ENCODE results near the gene ITGB1BP1.
A peak's percentile ranks its signal among the peaks of the same experiment; 100 is the strongest.

The ITGB1BP1 gene

GRCh38 chr2:9375857-9376428 is 47.4 kb downstream of the ITGB1BP1 start:
- no peak for DNase-seq

GRCh38 chr2:9374071-9374730 is 49.1 kb downstream of the ITGB1BP1 start:
- DNase-seq: no peak

GRCh38 chr2:9373476-9373875 is 49.9 kb downstream of the ITGB1BP1 start:
- DNase-seq: no peak

DNA sequence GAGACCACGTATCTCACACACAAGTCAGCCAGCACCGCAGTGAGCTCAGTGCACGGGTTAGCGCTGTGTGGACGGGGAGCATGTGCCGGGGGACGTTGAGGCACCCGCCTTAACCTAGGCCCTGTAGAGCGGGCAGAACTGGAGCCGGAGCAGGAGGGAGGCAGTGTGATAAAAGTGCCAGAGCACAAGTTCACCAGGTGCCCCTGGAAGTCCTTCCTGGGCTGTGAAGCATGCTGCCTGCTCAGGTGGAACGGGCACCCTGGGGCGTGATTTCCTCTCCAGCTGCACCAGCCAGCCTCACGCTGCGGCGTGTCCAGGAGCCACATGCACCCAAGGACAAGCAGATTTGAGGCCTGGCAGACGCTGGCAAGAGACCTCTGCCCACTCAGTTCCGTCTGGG is 50.3 kb downstream of the ITGB1BP1 start:
- no peak for DNase-seq

GRCh38 chr2:9370746-9371145 is 52.6 kb downstream of the ITGB1BP1 start:
- peak; percentile 47 for DNase-seq

DNA sequence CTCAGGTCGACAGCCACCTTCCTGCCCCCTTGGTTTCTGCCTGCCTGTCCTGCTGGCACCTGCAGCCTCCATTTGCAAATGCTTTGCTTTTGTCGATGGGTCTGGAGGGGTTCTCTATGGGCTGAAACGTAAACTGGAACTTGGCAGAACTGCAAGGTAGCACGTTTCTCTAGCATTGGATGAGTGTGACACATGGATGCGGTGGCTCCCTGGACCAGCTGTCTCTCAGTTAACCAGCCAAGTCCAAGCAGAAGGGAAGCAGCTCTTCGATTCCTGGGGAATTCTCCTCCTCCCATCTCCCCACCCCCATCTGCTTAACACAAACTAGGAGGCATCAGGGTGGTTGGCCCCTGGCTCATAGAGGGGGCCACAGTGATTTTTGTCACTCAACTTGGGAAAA is 57.3 kb downstream of the ITGB1BP1 start:
- no peak for DNase-seq

- DNase-seq: no peak
These were observed 57.8 kb downstream of the ITGB1BP1 start for GRCh38 chr2:9365498-9366019.

DNA sequence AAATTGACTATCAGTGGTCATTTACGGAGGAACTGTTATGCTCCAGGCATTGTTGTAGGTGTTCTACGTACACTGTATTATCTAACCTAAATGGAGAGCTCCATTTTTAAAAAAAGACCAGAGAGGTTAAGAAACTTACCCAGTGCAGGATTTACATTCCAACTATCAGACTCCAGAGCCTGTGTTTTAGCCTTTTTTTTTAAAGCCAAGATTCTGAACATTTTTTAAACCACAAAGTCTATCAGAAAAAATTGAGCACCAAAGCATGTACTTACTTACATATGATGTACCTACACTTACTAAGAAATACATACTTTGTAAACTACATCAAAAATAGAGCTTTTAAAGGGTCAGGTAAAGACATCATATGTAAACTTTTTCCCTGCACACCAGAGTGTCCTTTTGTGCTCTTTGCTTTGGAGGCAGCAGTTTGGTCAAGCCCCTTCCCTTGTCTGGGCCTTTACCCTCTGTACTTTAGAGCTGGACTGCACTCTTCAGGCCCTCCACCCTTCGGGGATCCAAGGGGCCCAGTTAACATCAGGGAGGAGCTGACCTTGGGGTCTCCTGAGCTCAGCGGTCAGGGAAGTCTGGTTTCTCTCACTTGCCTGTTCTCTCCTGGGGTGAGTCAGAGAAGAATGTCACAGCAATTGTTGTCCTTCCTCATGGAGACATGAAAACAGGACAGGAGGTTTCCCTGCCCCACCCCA is 58.4 kb downstream of the ITGB1BP1 start:
- no peak for DNase-seq

DNA sequence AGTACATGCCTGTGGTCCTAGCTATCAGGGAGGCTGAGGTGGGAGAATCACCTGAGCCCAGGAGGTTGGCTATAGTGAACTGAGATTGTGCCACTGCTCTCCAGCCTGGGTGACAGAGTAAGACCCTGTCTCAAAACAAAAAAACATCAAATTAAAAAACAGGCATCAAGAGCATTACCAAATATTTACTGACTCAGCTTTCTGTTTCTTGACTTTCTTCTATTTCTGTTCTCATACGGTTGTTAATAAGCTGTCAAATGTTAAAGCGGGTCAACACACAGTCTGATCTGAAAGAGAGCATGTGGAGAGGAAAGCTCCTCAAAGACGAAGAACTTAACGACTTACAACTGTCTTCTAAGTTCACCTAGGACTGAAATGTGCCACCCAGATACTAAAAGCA is 59.0 kb downstream of the ITGB1BP1 start:
- no peak for DNase-seq

DNA sequence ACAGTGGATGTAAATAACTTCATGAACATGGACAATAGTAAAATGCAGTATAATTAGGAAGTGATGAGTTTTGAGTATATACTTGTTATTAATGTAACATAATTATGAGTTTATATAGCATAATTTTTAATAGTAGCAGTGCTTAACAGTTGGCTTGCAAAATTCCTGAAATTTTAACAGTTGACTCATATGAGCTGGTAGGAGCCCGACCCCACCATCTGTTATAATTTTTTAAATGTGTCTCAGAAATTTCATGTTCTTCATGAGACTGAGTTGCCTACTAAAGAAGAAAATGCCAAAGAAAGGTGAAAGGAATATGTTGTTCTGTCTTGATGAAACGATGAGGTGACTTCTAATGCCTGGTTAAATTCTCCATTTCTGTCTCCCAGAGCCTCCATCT is 62.6 kb downstream of the ITGB1BP1 start:
- no peak for DNase-seq

GRCh38 chr2:9360110-9360509 is 63.2 kb downstream of the ITGB1BP1 start:
- no peak for DNase-seq

GRCh38 chr2:9359463-9359862 is 63.9 kb downstream of the ITGB1BP1 start:
- no peak for DNase-seq

DNA sequence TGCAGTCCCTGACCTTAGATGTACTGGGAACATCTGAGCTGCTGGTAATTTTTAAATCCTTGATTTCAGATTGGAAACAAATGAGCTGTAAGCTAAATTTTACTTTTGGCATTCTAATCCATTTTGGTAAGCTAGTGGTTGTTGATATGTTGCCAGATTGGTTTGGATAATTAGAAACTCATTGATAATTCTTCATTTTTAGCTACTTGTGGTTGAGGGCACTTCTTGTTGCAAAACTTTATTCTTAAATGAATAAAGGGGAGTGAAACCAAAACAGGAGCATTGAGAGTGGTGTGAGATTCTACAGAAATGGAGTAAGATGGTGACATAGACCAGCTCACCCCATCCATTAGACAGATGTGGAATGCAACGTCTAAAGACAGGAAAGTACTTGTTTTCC is 64.5 kb downstream of the ITGB1BP1 start:
- DNase-seq: no peak

- DNase-seq: no peak
These were observed 67.1 kb downstream of the ITGB1BP1 start for GRCh38 chr2:9356261-9356660.

DNA sequence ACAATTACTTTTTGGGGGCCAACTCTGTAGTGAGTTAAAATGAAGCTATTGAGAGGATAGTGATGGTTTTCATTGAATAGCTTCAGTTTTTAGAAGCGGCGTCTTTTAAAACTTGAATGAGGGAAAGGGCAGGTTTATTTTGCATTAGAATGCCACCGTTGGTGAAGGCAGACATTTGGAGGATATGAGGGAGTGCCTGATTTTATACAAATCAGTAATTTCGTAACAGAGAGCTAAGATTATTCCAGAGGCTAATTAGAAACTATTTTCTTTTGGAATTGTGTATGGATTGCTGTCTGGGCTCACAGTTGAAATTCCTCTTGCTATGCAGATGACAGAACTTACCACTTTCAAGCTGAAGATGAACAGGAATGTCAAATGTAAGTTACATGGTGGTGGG is 67.6 kb downstream of the ITGB1BP1 start:
- DNase-seq: no peak

- DNase-seq: no peak
These were observed 68.1 kb downstream of the ITGB1BP1 start for GRCh38 chr2:9355270-9355669.

DNA sequence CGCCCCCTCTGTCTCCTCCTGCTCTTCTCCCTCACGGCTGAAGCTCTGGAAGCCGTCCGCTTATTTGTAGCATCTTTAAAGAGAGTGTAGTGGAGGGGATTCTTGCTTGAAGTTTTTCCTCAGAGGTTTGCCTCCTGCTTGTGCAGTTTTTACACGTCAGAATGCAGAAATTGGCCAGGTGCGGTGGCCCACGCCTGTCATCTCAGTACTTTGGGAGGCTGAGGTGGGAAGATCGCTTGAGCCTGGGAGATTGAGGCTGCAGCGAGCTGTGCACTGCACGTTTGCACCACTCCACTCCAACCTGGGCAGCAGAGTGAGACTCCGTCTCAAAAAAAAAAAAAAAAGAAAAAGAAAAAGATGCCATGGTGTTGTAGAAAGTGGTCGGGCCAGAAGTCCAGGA is 69.0 kb downstream of the ITGB1BP1 start:
- no peak for DNase-seq
